Muscle layer of duodenum (tissue), 2 donors: ENCODE data around the gene TFIP11.

Experiments
- H3K27ac ChIP-seq: one replicate; pipeline ENCODE4 v1.7.0; 2013; ENCODE audit warnings: mild to moderate bottlenecking, low read length
- H3K27me3 ChIP-seq: one replicate; pipeline ENCODE4 v1.7.0; 2013; ENCODE audit warnings: low read depth, mild to moderate bottlenecking, control low read depth, low read length
- H3K36me3 ChIP-seq, 2 donors: one replicate each; pipeline ENCODE4 v1.7.0; 2013; ENCODE audit warnings: low read length in 2 of 2, control low read depth in 1 of 2, mild to moderate bottlenecking in 1 of 2; ENCODE audit not compliant: insufficient read depth in 2 of 2, control insufficient read depth in 1 of 2
- H3K4me1 ChIP-seq, 2 donors: one replicate each; pipeline ENCODE4 v1.7.0; 2013; ENCODE audit warnings: low read length in 2 of 2, mild to moderate bottlenecking in 2 of 2, control low read depth in 1 of 2, moderate library complexity in 1 of 2; ENCODE audit not compliant: insufficient read depth in 2 of 2, control insufficient read depth in 1 of 2
- H3K4me3 ChIP-seq, 2 donors: one replicate each; pipeline ENCODE4 v1.7.0; 2013; ENCODE audit warnings: low read length in 2 of 2, low read depth in 1 of 2, mild to moderate bottlenecking in 1 of 2
- H3K9me3 ChIP-seq, 2 donors: one replicate each; pipeline ENCODE4 v1.7.0; 2013; ENCODE audit warnings: low read length in 2 of 2, control low read depth in 1 of 2, mild to moderate bottlenecking in 1 of 2; ENCODE audit not compliant: control insufficient read depth in 1 of 2
- donor health status: healthy.

The TFIP11 gene

GRCh38 chr22:26483439-26484359, 28.6 kb downstream of the TFIP11 start, which contains the start of the genes HPS4 and SRRD:
HPS4 (minus strand) TSS chr22:26483783; CDS start chr22:26481762, 2,021 bp downstream.
SRRD (plus strand) TSS chr22:26483877; CDS start chr22:26483891, 14 bp downstream.
- Histone ChIP-seq H3K4me3 (peak within 1 kb of the TSS; percentile 93 to 94), H3K36me3 (peaks cover 10 to 13% of the 10 kb centered on the region in 2 donors), H3K27ac (peak within 1 kb of the TSS; percentile 91), H3K4me1 (peaks cover 15 to 63% of the 10 kb centered on the region in 2 donors), H3K9me3 (no peaks in the 10 kb centered on the region), H3K27me3 (no peaks in the 10 kb centered on the region)

GRCh38 chr22:26483043-26483438, 29.2 kb downstream of the TFIP11 start:
- H3K36me3 ChIP-seq, result peaks cover 5 to 6% of the 10 kb centered on the region in 2 donors
- H3K27ac ChIP-seq, result peak overlapping the region; percentile 91
- H3K9me3 ChIP-seq, result no peaks in the 10 kb centered on the region
- H3K4me3 ChIP-seq, result peak overlapping the region; percentile 93 to 94
- peaks cover 15 to 63% of the 10 kb centered on the region in 2 donors for H3K4me1 ChIP-seq
- H3K27me3 ChIP-seq, result no peaks in the 10 kb centered on the region

- no peaks in the 10 kb centered on the region for H3K27me3 ChIP-seq
- no peaks in the 10 kb centered on the region for H3K9me3 ChIP-seq
- peaks cover 15 to 63% of the 10 kb centered on the region in 2 donors for H3K4me1 ChIP-seq
- H3K36me3 ChIP-seq, result peaks cover under 1 to 6% of the 10 kb centered on the region in 2 donors
- no peak overlapping the region for H3K4me3 ChIP-seq
- no peak overlapping the region for H3K27ac ChIP-seq
Observed at GRCh38 chr22:26482161-26482560, 30.1 kb downstream of the TFIP11 start.

- Histone ChIP-seq H3K4me3 (no peak overlapping the region), H3K4me1 (peaks cover 15 to 63% of the 10 kb centered on the region in 2 donors), H3K27me3 (no peaks in the 10 kb centered on the region), H3K36me3 (peaks cover 5 to 11% of the 10 kb centered on the region in 2 donors), H3K27ac (no peak overlapping the region), H3K9me3 (no peaks in the 10 kb centered on the region)
Observed at GRCh38 chr22:26481694-26482093, 30.6 kb downstream of the TFIP11 start.

- no peaks in the 10 kb centered on the region for H3K27me3 ChIP-seq
- peaks cover 15 to 63% of the 10 kb centered on the region in 2 donors for H3K4me1 ChIP-seq
- H3K9me3 ChIP-seq, result no peaks in the 10 kb centered on the region
- H3K27ac ChIP-seq, result no peak overlapping the region
- no peak overlapping the region for H3K4me3 ChIP-seq
- peaks cover 9 to 14% of the 10 kb centered on the region in 2 donors for H3K36me3 ChIP-seq
Observed at GRCh38 chr22:26481112-26481693, 31.1 kb downstream of the TFIP11 start.

- H3K4me1 ChIP-seq, result peaks cover 15 to 58% of the 10 kb centered on the region in 2 donors
- H3K27me3 ChIP-seq, result no peaks in the 10 kb centered on the region
- H3K36me3 ChIP-seq, result peaks cover 11 to 14% of the 10 kb centered on the region in 2 donors
- H3K4me3 ChIP-seq, result no peak overlapping the region
- no peak overlapping the region for H3K27ac ChIP-seq
- H3K9me3 ChIP-seq, result no peaks in the 10 kb centered on the region
Observed at GRCh38 chr22:26480611-26480932, 31.7 kb downstream of the TFIP11 start.

- peaks cover 13 to 14% of the 10 kb centered on the region in 2 donors for H3K36me3 ChIP-seq
- peak overlapping the region; percentile 1 for H3K27ac ChIP-seq
- H3K4me3 ChIP-seq, result peak overlapping the region; percentile 16 to 25
- H3K9me3 ChIP-seq, result no peaks in the 10 kb centered on the region
- H3K27me3 ChIP-seq, result no peaks in the 10 kb centered on the region
- H3K4me1 ChIP-seq, result peaks cover 15 to 53% of the 10 kb centered on the region in 2 donors
Observed at GRCh38 chr22:26479792-26480610, 32.3 kb downstream of the TFIP11 start.

GRCh38 chr22:26479043-26479791, 33.1 kb downstream of the TFIP11 start:
- H3K4me1 ChIP-seq, result peaks cover 9 to 45% of the 10 kb centered on the region in 2 donors
- H3K36me3 ChIP-seq, result peaks cover 14 to 18% of the 10 kb centered on the region in 2 donors
- H3K4me3 ChIP-seq, result peak overlapping the region; percentile 16 to 25
- peak overlapping the region; percentile 1 for H3K27ac ChIP-seq
- H3K27me3 ChIP-seq, result no peaks in the 10 kb centered on the region
- no peaks in the 10 kb centered on the region for H3K9me3 ChIP-seq

GRCh38 chr22:26477341-26477731, 34.9 kb downstream of the TFIP11 start:
- H3K9me3 ChIP-seq, result no peaks in the 10 kb centered on the region
- no peak overlapping the region for H3K27ac ChIP-seq
- peaks cover 25 to 37% of the 10 kb centered on the region in 2 donors for H3K36me3 ChIP-seq
- H3K27me3 ChIP-seq, result no peaks in the 10 kb centered on the region
- no peak overlapping the region for H3K4me3 ChIP-seq
- peaks cover 6 to 35% of the 10 kb centered on the region in 2 donors for H3K4me1 ChIP-seq

- H3K9me3 ChIP-seq, result no peaks in the 10 kb centered on the region
- no peaks in the 10 kb centered on the region for H3K27me3 ChIP-seq
- H3K4me3 ChIP-seq, result no peak overlapping the region
- no peak overlapping the region for H3K27ac ChIP-seq
- peaks cover 30 to 42% of the 10 kb centered on the region in 2 donors for H3K36me3 ChIP-seq
- peaks cover 6 to 29% of the 10 kb centered on the region in 2 donors for H3K4me1 ChIP-seq
Observed at GRCh38 chr22:26476705-26477340, 35.5 kb downstream of the TFIP11 start.
